Activated CD4-positive, alpha-beta T cell treated with anti-CD3 and anti-CD28 coated beads, Interleukin-2, amount 10 ng/mL, durations not matched to agents 24 days and 14 days (primary cell): ENCODE data around the gene ING5. TPM values are rescaled to one million over a fixed set of nuclear protein-coding genes. Genes with fewer than 3 reads are reported as not detected.

Experiments
- DNase-seq: peaks from one replicate; pipeline ENCODE4 v3.0.0; 2022
- H3K27ac Mint-ChIP-seq: one replicate; pipeline ENCODE4 v1.8.0; 2022; ENCODE audit warnings: mild to moderate bottlenecking, mixed read lengths
- H3K27me3 Mint-ChIP-seq: one replicate; pipeline ENCODE4 v1.8.0; 2022; ENCODE audit warnings: mixed read lengths
- H3K36me3 Mint-ChIP-seq: one replicate; pipeline ENCODE4 v1.8.0; 2022; ENCODE audit warnings: low read depth, mild to moderate bottlenecking, mixed read lengths
- H3K4me1 Mint-ChIP-seq: one replicate; pipeline ENCODE4 v1.8.0; 2021; ENCODE audit warnings: mixed read lengths
- H3K4me3 Mint-ChIP-seq: one replicate; pipeline ENCODE4 v1.8.0; 2022; ENCODE audit warnings: mild to moderate bottlenecking, moderate library complexity, mixed read lengths
- H3K9me3 Mint-ChIP-seq: one replicate; pipeline ENCODE4 v1.8.0; 2021; ENCODE audit warnings: mixed read lengths
- intact Hi-C: fragments of 100-400 bp; cut with micrococcal nuclease; formaldehyde crosslinking; loops from one replicate; pipeline ENCODE4 v1.15.1; 2023
- total RNA-seq: library from RNA; stranded (reverse); gene quantifications from 2 replicates; pipeline ENCODE4 v1.2.3, GENCODE V29; 2022

Gene ING5
- total RNA-seq, 1 donor from 2014 or later: 55.3 TPM

DNA sequence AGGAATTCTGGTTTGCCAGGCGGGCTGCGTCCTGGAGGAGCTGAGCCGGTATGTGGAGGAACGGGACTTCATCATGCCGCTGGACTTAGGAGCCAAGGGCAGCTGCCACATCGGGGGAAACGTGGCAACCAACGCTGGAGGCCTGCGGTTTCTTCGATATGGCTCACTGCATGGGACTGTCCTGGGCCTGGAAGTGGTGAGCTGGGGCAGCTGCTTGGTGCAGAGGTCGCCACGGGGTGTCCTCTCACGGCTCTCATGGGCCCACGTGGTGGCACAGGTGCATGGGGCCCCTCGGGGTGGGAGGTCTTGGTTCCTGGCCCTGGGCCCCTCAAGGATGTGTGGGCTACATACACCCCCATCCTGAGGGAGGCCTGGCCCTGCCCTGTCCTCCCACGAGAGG is 41.8 kb downstream of the ING5 start:
- Mint-ChIP-seq H3K27me3 (no peaks in the 10 kb centered on the region), H3K27ac (no peak overlapping the region), H3K9me3 (no peaks in the 10 kb centered on the region), H3K4me1 (peaks cover 20% of the 10 kb centered on the region), H3K4me3 (no peak overlapping the region), H3K36me3 (peaks cover 31% of the 10 kb centered on the region)
- DNase-seq: no peak
- intact Hi-C loops: no loop called here

DNA sequence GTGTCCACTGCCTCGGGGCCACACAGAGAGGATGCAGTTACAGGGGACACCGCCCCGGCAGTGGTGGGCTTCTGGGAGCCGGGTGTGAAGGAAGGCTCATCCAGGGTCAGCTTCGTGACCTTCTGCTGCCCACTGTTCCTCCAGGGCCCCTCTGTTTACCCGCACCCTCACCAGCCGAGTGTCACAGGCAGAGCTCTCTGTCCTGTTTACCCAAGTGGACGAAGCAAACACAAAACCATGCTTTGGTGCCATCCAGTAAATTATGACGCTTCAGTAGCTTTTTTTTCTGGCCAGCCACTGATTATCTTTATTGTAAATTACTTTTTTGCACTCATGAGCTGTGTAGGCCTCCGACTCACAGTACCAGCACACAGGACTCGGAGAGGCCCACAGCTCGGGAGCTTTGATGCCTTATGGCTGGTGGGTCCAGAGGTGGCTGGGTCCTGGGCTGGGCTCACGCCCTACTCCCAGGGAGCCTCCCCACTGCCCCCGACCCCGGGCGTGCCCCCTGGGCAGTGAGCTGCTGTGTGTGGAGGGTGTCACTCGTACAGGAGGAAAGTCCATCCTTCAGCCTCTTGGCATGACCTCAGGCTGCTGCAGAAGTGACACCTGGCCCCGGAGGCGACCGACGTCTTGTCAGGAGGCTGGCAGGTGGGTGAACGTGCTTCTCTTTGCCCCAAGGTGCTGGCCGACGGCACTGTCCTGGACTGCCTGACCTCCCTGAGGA is 42.4 kb downstream of the ING5 start:
- H3K4me1 Mint-ChIP-seq: peaks cover 16% of the 10 kb centered on the region
- DNase-seq: no peak
- no peaks in the 10 kb centered on the region for H3K9me3 Mint-ChIP-seq
- H3K4me3 Mint-ChIP-seq: no peak overlapping the region
- H3K27ac Mint-ChIP-seq: no peak overlapping the region
- intact Hi-C loops: no loop called here
- H3K36me3 Mint-ChIP-seq: peaks cover 33% of the 10 kb centered on the region
- H3K27me3 Mint-ChIP-seq: no peaks in the 10 kb centered on the region

DNA sequence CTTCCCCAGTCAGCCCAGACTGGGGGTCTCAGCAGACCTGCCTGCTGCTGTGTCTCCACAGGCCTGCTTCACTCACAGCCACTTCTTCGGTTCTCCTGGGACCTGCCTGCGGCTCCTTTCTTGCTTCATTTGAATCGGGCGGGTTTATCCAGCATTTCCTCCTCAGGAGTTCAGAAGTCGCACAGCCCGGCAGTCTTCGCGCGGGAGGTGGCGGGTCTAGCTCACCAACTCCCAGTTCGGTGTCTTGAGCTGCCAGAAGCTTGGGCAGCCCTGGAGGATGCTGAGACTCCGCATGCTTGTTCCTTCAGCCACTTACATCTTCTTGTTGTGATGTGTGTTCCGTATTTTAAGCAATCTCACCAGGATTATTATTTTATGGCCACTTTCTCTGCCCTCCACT is 43.4 kb downstream of the ING5 start:
- H3K27ac Mint-ChIP-seq: no peak overlapping the region
- H3K4me3 Mint-ChIP-seq: no peak overlapping the region
- intact Hi-C loops: no loop called here
- peaks cover 36% of the 10 kb centered on the region for H3K36me3 Mint-ChIP-seq
- H3K9me3 Mint-ChIP-seq: no peaks in the 10 kb centered on the region
- no peaks in the 10 kb centered on the region for H3K27me3 Mint-ChIP-seq
- no peak for DNase-seq
- peaks cover 7% of the 10 kb centered on the region for H3K4me1 Mint-ChIP-seq

DNA sequence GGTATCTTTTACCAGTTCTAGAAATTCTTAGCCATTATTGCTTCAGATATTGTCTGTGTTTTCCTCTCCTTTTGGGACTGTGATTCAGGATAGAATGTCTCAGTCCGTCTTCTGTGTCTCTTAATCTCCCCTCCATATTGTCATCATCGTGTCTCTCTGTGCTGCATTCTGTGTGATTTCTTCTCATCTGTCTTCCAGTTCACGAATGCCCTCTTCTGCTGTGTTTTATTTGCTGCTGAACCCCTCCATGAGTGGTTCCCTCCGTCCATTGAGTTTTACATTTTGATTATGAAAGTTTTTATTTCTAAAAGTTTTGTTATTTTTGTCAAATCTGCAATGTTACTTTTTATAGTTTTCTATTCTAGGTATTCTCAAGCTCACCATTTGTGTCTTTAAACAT is 44.2 kb downstream of the ING5 start:
- Mint-ChIP-seq H3K9me3 (no peaks in the 10 kb centered on the region), H3K27me3 (no peaks in the 10 kb centered on the region), H3K4me1 (peaks cover 5% of the 10 kb centered on the region), H3K4me3 (no peak overlapping the region), H3K36me3 (peaks cover 36% of the 10 kb centered on the region), H3K27ac (no peak overlapping the region)
- intact Hi-C loops: no loop called here
- DNase-seq: no peak

DNA sequence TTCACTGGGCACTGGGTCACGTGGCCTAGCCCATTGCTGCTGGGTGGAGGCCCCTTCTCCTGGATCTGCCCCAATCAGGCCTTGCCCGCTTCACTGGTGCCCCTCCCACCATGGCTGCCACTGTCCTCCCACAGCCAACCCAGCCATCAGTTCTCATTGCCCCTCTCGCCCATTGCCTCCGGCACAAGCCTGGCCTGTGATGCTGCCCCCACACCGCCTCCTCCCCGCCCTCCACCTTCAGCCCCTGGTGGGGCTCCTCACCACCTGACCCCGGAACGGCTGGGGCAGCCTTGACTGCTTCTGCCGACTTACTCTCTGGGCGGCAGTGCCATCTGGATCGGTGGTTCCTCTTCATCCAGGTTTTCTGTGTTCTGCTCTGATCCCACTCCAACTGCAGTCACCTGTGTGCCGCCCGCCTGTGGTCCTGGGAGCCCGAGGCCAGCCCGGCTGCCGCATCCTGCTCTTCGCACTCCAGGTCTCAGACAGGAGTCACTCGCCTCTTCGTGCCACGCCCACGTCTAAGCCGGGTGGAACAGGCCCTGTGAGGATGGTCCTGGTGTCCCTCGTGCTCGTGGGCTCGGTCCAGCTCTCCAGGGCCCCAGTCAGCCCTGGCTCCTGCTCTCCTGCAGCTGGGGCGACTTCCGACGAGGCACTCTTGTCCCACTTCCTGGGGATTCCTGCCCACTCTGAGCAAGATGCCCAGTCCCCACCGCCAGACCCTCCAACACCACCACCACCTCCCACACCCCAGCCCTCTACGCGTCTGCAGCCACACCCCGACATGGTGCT is 46.8 kb downstream of the ING5 start:
- intact Hi-C loops: no loop called here
- no peaks in the 10 kb centered on the region for H3K27me3 Mint-ChIP-seq
- DNase-seq: no peak
- H3K36me3 Mint-ChIP-seq: peaks cover 34% of the 10 kb centered on the region
- no peaks in the 10 kb centered on the region for H3K9me3 Mint-ChIP-seq
- no peak overlapping the region for H3K4me3 Mint-ChIP-seq
- no peak overlapping the region for H3K27ac Mint-ChIP-seq
- H3K4me1 Mint-ChIP-seq: no peaks in the 10 kb centered on the region

DNA sequence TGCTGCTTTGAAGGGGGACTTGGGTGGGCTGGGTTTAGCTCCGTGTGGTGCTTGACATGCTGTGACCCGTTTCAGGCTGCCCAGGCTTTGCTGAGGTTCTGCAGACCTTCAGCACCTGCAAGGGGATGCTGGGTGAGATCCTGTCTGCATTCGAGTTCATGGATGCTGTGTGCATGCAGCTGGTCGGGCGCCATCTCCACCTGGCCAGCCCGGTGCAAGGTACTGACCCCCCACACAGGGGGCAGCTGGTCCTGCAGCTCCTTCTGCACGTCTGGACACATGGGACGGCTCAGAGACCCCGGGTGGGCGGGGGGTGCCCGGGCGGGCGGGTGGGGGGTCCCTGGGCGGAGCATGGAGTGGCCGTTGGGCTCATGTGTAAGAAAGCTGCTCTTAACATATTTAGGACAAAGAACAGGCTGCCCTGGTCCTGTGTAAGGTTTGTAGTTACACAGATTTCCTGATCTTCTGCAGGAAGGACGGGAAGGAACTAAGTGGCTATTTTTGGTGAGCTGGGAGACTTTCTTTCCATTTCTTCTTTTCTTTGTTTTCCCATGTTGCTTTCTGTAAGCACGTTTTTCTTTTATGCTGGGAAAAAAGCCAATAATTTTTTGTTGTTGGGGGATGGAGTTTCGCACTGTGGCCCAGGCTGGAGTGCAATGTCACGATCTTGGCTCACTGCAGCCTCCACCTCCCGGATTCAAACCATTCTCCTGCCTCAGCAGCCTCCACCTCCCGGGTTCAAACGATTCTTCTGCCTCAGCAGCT is 48.4 kb downstream of the ING5 start:
- intact Hi-C loops: no loop called here
- Mint-ChIP-seq H3K27me3 (no peaks in the 10 kb centered on the region), H3K27ac (no peak overlapping the region), H3K9me3 (no peaks in the 10 kb centered on the region), H3K4me1 (no peaks in the 10 kb centered on the region), H3K4me3 (no peak overlapping the region), H3K36me3 (peaks cover 30% of the 10 kb centered on the region)
- no peak for DNase-seq

DNA sequence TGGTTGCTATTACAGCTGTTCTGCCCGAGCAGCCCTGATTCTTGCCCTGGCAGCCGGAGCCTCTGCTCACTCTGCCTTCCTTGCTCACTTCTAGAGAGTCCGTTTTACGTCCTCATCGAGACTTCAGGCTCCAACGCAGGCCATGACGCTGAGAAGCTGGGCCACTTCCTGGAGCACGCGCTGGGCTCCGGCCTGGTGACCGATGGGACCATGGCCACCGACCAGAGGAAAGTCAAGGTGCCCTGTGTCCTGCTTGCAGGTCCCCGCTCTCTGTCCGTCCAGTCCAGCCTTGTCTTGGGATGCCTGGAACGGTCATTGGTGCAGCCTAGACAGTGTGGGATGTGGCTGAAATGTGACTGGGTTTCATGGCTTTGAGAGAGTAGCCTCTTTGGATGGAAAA is 49.3 kb downstream of the ING5 start:
- Mint-ChIP-seq H3K36me3 (peaks cover 22% of the 10 kb centered on the region), H3K9me3 (no peaks in the 10 kb centered on the region), H3K4me3 (no peak overlapping the region), H3K27me3 (no peaks in the 10 kb centered on the region), H3K27ac (no peak overlapping the region), H3K4me1 (no peaks in the 10 kb centered on the region)
- intact Hi-C loops: no loop called here
- DNase-seq: no peak

DNA sequence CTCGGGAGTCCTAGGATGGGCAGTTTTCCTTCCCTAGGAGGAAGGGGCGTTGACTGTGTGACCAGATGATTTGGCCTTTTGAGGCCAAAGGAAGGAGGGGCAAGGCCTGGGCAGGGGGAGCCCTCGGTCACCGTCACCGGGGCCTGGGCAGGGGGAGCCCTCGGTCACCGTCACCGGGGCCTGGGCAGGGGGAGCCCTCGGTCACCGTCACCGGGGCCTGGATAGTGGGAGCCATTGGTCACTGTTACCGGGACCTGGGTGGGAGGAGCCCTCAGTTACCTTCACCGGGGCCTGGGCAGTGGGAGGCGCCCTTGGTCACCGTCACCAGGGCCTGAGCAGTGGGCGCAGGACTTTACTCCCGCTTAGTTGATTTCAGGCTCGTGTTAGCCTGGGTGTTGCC is 49.9 kb downstream of the ING5 start:
- Mint-ChIP-seq H3K27me3 (no peaks in the 10 kb centered on the region), H3K27ac (no peak overlapping the region), H3K4me1 (no peaks in the 10 kb centered on the region), H3K36me3 (peaks cover 21% of the 10 kb centered on the region), H3K4me3 (no peak overlapping the region), H3K9me3 (no peaks in the 10 kb centered on the region)
- intact Hi-C loops: no loop called here
- no peak for DNase-seq

DNA sequence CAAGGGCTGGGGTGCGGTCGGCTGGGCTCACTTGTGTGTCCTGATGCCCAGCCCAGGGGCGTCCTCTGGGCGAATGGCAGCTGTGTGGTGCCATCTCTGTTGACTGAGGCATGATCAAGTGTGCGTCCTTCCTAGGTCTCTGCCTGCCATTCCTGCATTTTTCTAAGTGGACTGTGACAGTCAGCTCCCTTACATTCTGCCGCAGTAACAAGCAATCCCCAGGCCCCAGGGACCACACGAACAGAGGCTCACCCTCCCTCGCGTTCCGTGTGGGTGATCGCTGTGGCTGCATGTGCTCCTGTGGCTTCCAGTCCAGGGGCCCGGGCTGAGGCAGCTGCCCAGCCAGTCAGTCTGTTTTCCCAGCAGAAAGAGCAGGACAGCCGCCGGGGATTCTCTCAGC is 50.4 kb downstream of the ING5 start:
- no peak overlapping the region for H3K27ac Mint-ChIP-seq
- intact Hi-C loops: no loop called here
- no peak overlapping the region for H3K4me3 Mint-ChIP-seq
- H3K4me1 Mint-ChIP-seq: no peaks in the 10 kb centered on the region
- H3K27me3 Mint-ChIP-seq: no peaks in the 10 kb centered on the region
- H3K36me3 Mint-ChIP-seq: peaks cover 20% of the 10 kb centered on the region
- no peak for DNase-seq
- H3K9me3 Mint-ChIP-seq: no peaks in the 10 kb centered on the region

DNA sequence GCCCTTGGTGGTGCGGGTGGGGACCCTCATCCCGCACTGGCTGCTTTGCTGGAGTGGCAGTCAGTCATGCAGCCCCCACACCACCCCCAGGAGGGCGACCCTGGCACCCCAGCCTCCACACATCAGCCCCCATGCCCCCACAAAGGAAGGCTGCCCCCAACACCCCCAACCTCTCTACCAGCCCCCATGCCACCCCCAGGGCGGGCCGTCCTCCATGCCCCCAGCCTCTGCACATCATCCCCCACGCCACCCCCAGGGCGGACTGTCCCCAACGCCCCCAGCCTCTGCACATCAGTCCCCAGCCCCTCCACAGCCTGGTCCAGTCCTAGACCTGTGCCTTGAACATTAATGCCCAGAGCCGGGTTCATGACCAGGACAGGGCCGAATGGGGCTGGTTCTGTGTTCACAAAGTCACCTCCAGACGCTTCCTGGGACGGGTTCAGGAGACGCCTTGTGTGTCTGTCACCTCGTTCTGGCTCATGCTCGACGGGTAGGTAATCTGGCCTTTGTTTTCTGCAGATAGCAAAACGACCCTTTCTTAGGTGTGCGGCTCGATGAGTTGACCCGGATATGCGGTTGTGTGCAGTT is 50.9 kb downstream of the ING5 start:
- Mint-ChIP-seq H3K36me3 (peaks cover 17% of the 10 kb centered on the region), H3K9me3 (no peaks in the 10 kb centered on the region), H3K4me3 (no peak overlapping the region), H3K27me3 (no peaks in the 10 kb centered on the region), H3K27ac (no peak overlapping the region), H3K4me1 (no peaks in the 10 kb centered on the region)
- intact Hi-C loops: no loop called here
- DNase-seq: no peak

DNA sequence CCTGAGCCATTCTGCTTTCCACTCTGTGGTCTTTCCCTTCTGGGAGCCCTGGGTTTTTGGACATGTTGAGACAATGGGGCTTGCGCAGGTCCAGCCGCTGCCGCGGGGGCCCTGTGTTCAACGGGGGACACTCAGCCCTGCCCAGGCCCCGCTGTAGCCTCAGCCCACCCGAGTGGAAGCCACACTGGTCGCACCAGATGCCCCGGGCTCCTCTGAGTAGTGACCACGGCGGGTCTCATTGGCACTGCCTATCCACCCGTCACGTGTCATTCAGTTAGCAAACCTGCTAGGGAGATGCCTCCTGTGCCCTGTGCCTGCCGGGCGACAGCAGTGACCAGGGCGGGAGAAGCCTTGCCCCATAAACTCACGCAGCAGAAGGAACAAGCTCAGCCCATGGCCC is 51.7 kb downstream of the ING5 start:
- H3K4me3 Mint-ChIP-seq: no peak overlapping the region
- intact Hi-C loops: no loop called here
- DNase-seq: no peak
- peaks cover 20% of the 10 kb centered on the region for H3K36me3 Mint-ChIP-seq
- H3K9me3 Mint-ChIP-seq: no peaks in the 10 kb centered on the region
- H3K27ac Mint-ChIP-seq: peak overlapping the region; percentile 34
- H3K4me1 Mint-ChIP-seq: no peaks in the 10 kb centered on the region
- H3K27me3 Mint-ChIP-seq: no peaks in the 10 kb centered on the region

DNA sequence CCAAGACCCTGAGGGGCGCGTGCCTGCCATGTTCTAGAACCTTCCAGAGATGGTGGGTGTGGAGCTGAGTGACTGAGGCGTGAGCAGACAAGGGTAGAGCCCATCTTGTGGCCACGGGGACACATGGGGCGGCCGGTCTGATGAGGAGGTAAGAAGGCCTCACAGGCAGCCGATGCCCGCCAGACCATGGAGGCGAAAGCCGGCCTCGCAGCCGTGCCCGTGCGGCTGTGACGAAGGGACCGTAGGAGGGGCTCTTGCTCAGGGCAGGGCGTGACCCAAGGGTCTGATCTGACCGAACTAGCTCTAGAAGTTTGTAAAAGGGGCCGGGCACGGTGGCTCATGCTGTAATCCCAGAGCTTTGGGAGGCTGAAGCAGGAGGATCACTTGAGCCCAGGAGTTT is 52.2 kb downstream of the ING5 start:
- H3K27ac Mint-ChIP-seq: no peak overlapping the region
- DNase-seq: no peak
- no peaks in the 10 kb centered on the region for H3K27me3 Mint-ChIP-seq
- no peaks in the 10 kb centered on the region for H3K9me3 Mint-ChIP-seq
- intact Hi-C loops: no loop called here
- peaks cover 16% of the 10 kb centered on the region for H3K36me3 Mint-ChIP-seq
- no peak overlapping the region for H3K4me3 Mint-ChIP-seq
- H3K4me1 Mint-ChIP-seq: no peaks in the 10 kb centered on the region

DNA sequence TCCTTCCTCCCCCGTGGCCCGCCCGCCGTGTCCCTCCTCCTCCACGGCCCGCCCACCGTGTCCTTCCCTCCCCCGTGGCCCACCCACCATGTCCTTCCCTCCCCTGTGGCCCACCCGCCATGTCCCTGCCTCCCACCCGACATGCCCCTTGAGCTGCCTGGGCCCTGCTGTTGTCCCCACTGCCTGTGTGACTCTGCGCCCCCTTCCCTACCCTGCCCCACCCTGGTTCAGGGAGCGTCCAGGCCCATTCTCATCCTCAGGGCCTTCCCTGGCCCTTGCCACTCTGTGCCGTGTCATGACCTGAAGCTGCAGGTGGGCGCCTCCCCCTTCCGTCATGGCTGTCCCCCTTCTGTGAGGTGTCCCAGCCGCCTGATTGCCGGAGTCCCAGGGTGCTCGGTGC is 53.3 kb downstream of the ING5 start:
- H3K27me3 Mint-ChIP-seq: no peaks in the 10 kb centered on the region

DNA sequence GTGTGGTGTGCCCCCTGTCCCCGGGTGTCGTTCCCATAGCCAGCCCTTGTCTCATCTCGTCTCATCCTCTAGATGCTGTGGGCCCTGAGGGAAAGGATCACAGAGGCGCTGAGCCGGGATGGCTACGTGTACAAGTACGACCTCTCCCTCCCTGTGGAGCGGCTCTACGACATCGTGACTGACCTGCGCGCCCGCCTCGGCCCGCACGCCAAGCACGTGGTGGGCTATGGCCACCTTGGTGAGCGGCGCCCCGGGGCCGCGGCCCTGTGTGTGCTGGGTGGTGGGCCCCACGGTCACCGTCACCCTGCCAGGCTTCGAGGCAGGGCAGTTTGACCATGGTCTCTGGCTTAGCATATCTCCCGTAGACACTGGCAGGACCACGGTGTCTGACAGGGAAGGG is 53.9 kb downstream of the ING5 start:
- H3K4me3 Mint-ChIP-seq: no peak overlapping the region
- H3K27me3 Mint-ChIP-seq: no peaks in the 10 kb centered on the region
- no peak overlapping the region for H3K27ac Mint-ChIP-seq
- intact Hi-C loops: no loop called here
- peaks cover 2% of the 10 kb centered on the region for H3K4me1 Mint-ChIP-seq
- DNase-seq: no peak
- peaks cover 20% of the 10 kb centered on the region for H3K36me3 Mint-ChIP-seq
- H3K9me3 Mint-ChIP-seq: no peaks in the 10 kb centered on the region

More for the DNA sequence above, 53.3 kb downstream of the ING5 start:
- intact Hi-C loops: no loop called here
- Mint-ChIP-seq H3K27ac (no peak overlapping the region), H3K9me3 (no peaks in the 10 kb centered on the region), H3K36me3 (peaks cover 18% of the 10 kb centered on the region), H3K4me3 (no peak overlapping the region), H3K4me1 (peaks cover 2% of the 10 kb centered on the region)
- DNase-seq: no peak
